Left kidney (tissue), 8 donors: Measurements from ENCODE around the gene EIF2S2. TPM values are rescaled to one million over a fixed set of nuclear protein-coding genes. Genes with fewer than 3 reads are reported as not detected.
"Not testable (repeated sequence)": the region's sequence is repeated elsewhere in the genome, so short reads cannot be mapped to it uniquely, and the experiment has no call there.

Source experiments
- DNase-seq: peaks from one replicate; pipeline ENCODE4 v3.0.0-alpha.2; 2013
- long read RNA-seq, 8 donors: transcript quantifications; one replicate each; lab custom pipeline, GENCODE V29; 2026
- polyA plus RNA-seq: library from polyadenylated mRNA; unstranded; fragments of 120-200 nt; gene quantifications from one replicate; pipeline ENCODE4 v1.2.1, GENCODE V29; 2013; ENCODE audit not compliant: insufficient read length

The EIF2S2 gene, protein sequence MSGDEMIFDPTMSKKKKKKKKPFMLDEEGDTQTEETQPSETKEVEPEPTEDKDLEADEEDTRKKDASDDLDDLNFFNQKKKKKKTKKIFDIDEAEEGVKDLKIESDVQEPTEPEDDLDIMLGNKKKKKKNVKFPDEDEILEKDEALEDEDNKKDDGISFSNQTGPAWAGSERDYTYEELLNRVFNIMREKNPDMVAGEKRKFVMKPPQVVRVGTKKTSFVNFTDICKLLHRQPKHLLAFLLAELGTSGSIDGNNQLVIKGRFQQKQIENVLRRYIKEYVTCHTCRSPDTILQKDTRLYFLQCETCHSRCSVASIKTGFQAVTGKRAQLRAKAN
- 50.6 TPM for polyA plus RNA-seq
- long read RNA-seq, donor 1, transcript EIF2S2-201 (9 exons, 2,656 nt) = major isoform, 30 of 147 reads
- long read RNA-seq, donor 1, partial matches to known transcripts = 117 of 147 reads
- long read RNA-seq, donor 1, other reads (novel, unspliced or antisense) = 0 of 147 reads
- long read RNA-seq, donor 2, transcript EIF2S2-201 (9 exons, 2,656 nt) = major isoform, 23 of 106 reads
- long read RNA-seq, donor 2, partial matches to known transcripts = 83 of 106 reads
- long read RNA-seq, donor 2, other reads (novel, unspliced or antisense) = 0 of 106 reads
- long read RNA-seq, donor 3, transcript EIF2S2-201 (9 exons, 2,656 nt) = major isoform, 25 of 117 reads
- long read RNA-seq, donor 3, partial matches to known transcripts = 92 of 117 reads
- long read RNA-seq, donor 3, other reads (novel, unspliced or antisense) = 0 of 117 reads
- long read RNA-seq, donor 4, partial matches to known transcripts = 5 of 9 reads
- long read RNA-seq, donor 4, other reads (novel, unspliced or antisense) = 0 of 9 reads
- long read RNA-seq, donor 5, transcript EIF2S2-201 (9 exons, 2,656 nt) = major isoform, 74 of 222 reads
- long read RNA-seq, donor 5, partial matches to known transcripts = 134 of 222 reads
- long read RNA-seq, donor 5, other reads (novel, unspliced or antisense) = 14 of 222 reads
- long read RNA-seq, donor 6, transcript EIF2S2-201 (9 exons, 2,656 nt) = major isoform, 32 of 135 reads
- long read RNA-seq, donor 6, partial matches to known transcripts = 103 of 135 reads
- long read RNA-seq, donor 6, other reads (novel, unspliced or antisense) = 0 of 135 reads
- long read RNA-seq, donor 7, transcript EIF2S2-201 (9 exons, 2,656 nt) = major isoform, 36 of 191 reads
- long read RNA-seq, donor 7, partial matches to known transcripts = 155 of 191 reads
- long read RNA-seq, donor 7, other reads (novel, unspliced or antisense) = 0 of 191 reads
- long read RNA-seq, donor 8, transcript EIF2S2-201 (9 exons, 2,656 nt) = major isoform, 11 of 28 reads
- long read RNA-seq, donor 8, partial matches to known transcripts = 17 of 28 reads
- long read RNA-seq, donor 8, other reads (novel, unspliced or antisense) = 0 of 28 reads

DNA sequence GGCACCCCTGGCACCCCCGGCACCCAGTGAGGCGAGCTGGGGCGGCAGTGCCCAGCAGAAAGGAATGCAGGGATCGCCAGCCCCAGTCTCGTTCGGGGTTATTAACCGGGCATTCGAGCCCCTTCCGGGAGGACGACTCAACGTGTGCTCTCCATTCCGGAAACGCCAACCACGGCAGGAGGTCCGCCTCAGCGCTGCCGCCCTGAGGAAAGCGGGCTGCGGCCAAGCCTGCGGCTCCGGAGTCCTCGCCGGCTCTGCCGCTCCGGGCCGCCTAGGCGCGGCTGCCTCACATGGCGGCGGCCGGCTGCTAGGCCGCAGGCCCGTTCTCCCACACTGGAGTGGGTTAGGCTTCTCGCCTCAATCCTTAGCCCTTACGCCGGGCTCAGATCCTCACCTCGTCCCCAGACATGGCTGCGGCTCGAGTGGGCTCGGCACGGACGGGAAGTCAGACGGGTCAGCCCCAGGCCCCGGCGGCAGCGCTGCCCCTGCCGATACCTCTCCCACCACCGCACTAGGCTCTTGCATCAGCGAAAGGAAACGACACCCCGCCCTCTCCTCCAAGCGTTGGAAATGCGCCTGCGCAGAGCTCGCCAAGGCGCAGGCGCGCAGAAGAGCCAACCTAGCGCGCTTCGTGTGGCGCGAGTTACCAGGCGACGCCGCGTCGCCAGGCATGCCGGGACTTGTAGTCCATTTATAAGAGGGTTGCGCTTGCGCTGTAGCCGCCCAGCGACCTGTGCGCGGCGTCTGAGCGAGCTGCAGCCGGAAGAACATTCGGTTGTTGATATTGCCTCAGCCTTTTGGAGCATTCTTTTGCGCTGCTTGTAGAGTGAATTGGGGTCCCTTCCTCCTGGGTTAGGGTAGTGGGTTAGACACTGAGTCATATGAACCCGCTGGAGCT is at the start of gene EIF2S2:
Gene EIF2S2, minus strand, starts transcription at position 542 of the 898 bp plus-strand sequence. Its CDS starts 133 bp downstream, at position 409.
- peak; percentile 98 for DNase-seq

DNA sequence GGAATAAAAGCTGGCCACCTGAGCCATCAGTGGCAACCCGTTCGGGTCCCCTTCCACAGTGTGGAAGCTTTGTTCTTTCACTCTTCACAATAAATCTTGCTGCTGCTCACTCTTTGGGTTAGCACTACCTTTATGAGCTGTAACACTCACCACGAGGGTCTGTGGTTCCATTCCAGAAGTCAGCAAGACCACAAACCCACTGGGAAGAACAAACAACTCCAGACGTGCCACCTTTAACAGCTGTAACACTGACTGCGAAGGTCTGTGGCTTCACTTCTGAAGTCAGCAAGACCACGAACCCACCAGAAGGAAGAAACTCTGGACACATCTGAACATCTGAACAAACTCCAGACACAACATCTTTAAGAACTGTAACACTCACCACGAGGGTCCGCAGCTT is 45.7 kb upstream of the EIF2S2 start:
- DNase-seq = not testable (repeated sequence)

DNA sequence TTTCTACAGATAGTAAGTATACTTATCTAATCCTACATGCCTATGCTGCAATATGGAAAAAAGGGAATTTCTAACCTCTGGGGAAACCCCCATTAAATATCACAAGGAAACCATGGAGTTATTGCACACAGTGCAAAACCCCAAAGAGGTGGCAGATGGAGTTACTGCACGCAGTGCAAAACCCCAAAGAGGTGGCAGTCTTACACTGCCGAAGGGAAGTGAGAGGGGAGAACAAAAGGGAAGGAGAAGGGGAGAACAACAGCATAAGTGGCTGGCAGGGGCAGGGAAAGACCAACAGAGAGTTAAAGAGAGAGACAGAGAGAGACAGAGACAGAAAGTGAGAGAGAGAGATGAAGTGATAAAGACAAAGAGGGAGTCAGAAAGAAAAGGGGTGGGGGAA is 43.8 kb upstream of the EIF2S2 start:
- no peak for DNase-seq

DNA sequence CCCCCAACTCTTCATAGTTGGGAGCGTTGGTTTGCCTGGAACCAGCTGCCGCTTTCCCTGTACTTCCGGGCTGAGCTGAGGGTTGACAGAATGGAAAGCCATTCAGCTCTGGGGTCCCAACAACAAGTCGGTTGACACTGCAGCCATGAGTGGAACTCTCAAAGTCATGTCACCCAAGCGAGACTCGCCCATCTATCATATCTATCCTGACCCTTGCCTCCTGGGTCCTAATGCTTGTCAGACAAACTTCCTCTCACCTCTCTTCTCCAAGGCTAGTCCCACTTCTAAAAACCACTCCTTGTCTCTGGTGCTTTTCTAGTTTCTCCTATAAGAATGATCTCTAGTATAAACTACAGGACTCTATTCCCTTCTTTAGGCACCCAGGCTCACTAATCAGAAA is 41.1 kb upstream of the EIF2S2 start:
- not testable (repeated sequence) for DNase-seq

DNA sequence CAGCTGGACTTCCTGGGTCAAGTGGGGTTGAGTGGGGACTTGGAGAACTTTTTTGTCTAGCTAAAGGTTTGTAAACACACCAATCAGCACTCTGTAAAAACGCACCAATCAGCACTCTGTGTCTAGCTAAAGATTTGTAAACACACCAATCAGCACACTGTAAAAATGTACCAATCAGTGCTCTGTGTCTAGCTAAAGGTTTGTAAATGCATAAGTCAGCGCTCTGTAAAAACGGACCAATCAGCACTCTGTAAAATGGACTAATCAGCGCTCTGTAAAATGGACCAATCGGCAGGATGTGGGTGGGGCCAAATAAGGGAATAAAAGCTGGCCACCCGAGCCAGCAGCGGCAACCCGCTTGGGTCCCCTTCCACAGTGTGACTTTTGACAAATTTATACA is 40.0 kb upstream of the EIF2S2 start:
- DNase-seq = not testable (repeated sequence)

DNA sequence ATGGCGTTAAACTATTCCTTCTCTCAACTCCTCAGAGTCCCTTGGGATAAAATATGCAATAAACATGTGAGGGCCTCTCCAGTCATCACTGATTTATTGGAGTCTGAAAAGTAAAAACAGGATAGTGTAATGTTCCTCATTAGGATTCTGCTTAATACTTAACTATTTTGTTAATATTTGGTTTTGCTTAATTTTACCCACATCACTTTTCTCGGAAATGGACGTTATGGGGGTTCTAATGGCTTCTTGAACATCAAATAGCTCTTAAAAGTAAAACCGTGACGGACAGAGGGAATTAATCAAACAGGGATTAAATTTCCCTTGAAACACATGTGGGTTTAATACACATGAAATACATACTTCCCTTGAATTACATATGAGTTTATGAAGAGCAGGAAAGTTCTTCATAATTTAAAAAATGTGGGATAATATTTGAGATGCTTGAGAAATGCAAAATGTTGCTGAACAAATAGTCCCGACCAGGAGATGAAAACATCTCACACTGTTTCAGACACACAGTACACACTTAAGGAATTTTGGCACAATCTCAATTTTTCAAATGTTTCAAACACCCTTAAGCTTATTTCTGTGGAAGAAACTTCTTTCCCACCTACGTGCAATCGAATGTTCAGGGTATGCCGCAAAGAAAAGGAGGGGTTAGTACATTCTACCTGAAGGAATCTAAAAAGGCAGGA is 38.4 kb upstream of the EIF2S2 start:
- DNase-seq = no peak

DNA sequence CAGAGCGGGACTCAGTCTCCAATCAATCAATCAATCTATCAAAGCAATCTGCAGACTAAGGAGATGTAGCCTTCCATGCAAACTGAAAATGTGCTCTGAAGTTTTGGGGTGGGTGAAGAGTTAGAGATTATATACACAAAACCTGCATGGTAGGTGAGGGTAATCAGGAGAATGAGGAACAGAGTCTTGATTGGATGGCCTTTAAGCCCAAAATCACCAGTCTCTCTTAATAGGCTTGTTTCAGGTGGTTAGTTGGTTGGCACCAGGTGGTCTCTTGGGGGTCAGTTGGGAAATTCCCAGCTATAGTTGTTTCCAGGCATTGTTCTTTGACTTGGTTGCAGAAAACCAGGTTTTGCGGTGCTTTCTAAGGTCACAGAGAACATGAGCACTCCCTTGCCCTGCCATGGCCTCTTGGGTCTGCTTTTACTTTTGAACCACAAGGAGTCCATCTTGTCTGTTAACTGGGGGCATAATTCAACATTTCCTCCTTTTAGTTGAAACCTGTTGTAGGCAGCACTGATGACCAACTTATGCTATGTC is 33.3 kb upstream of the EIF2S2 start:
- DNase-seq = no peak

DNA sequence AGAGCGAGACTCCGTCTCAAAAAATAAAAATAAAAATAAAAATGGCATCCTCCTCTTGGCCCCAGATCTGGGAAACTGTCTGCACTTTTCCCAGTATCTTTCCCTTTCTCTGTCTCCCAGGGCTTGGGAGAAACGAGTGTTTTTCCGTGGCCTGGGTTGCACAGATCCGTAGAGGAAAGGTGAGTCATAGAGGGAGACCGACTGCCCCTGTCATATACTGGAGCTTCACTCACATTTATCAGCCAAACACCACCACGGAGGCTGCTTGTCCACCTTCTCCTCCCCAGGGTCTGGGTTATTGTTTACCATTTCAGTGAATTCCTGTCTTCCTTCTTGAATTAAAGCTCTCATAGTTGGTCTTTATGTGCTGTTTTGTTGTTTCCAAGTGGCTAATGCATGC is 31.9 kb upstream of the EIF2S2 start:
- DNase-seq = no peak

DNA sequence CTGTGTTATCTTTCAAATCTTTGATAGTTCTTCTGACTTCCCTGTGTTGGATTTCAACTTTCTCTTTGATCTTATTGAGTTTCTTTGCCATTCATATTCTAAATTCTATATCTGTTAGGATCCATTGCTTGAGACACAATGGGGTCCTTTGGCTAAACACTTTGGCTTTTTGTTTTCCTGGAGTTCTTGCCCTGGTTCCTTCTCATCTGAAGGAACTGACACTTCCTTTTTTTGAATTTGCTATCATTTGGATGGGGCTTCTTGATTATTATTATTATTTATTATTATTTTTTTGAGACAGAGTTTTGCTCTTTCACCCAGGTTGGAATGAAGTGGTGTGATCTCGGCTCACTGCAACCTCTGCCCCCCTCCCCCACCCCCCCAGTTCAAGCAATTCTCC is 30.1 kb upstream of the EIF2S2 start:
- DNase-seq = no peak

DNA sequence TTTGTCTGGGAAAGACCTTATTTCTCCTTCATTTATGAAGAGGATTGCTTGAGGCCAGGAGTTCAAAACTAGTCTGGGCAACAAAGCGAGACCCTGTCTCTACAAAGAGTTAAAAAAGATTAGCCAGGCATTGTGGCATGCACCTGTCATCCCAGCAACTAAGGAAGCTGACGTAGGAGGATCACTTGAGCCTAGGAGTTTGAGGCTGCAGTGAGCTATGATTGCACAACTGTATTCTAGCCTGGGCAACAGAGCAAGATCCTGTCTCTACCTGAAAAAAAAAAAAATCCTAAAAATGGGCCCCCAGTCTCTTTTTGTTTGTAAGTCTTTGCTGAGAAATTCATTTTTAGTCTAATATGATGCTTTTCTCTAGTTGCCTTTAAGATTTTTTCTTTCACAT is 29.2 kb upstream of the EIF2S2 start:
- DNase-seq = no peak

DNA sequence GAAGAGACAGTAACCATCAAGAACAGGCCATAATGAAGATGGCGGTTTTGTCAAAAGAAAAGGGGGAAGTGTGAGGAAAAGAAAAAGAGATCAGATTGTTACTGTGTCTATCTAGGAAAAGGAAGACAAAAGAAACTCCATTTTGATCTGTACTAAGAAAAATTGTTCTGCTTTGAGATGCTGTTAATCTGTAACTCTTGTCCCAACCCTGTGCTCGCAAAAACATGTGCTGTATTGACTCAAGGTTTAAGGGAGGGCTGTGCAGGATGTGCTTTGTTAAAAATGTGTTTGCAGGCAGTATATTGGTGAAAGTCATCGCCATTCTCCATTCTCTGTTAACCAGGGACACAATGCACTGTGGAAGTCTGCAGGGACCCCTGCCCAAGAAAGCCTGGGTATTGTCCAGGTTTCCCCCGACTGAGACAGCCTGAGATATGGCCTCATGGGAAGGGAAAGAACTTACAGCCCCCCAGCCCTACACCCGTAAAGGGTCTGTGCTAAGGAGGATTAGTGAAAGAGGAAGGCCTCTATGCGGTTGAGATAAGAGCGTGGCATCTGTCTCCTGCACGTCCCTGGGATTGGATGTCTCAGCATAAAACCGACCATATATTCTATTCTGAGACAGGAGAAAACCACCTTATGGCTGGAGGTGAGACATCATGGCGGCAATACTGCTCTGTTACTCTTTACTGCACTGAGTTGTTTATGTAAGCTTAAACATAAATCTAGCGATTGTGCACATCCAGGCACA is 23.7 kb upstream of the EIF2S2 start:
- DNase-seq = not testable (repeated sequence)

DNA sequence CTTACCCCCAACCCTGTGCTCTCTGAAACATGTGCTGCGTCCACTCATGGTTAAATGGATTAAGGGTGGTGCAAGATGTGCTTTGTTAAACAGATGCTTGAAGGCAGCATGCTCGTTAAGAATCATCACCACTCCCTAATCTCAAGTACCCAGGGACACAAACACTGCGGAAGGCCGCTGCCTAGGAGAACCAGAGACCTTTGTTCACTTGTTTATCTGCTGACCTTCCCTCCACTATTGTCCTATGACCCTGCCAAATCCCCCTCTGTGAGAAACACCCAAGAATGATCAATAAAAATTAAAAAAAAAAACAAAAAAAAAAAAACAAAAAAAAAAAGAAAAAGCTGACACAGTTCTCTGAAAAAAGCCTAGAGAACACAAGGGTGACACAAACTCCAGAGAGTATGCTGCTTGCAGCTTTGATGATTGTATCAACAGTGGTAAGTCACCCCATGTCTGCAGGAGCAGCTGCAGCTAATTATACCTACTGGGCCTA is 21.4 kb upstream of the EIF2S2 start:
- DNase-seq = not testable (repeated sequence)

DNA sequence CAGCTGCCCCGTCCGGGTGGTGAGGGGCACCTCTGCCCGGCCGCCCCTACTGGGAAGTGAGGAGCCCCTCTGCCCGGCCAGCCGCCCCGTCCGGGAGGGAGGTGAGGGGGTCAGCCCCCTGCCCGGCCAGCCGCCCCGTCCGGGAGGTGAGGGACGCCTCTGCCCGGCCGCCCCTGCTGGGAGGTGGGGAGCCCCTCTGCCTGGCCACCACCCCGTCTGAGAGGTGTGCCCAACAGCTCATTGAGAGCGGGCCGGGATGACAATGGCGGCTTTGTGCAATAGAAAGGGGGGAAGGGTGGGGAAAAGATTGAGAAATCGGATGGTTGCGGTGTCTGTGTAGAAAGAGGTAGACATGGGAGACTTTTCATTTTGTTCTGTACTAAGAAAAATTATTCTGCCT is 20.9 kb upstream of the EIF2S2 start:
- not testable (repeated sequence) for DNase-seq

DNA sequence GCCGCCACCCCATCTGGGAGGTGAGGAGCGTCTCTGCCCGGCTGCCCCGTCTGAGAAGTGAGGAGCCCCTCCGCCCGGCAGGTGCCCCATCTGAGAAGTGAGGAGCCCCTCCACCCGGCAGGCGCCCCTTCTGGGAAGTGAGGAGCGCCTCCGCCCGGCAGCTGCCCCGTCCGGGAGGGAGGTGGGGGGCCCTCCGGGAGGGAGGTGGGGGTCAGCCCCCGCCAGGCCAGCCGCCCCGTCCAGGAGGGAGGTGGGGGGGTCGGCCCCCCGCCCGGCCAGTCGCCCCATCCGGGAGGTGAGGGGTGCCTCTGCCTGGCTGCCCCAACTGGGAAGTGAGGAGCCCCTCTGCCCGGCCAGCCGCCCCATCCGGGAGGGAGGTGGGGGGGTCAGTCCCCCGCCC is 20.4 kb upstream of the EIF2S2 start:
- not testable (repeated sequence) for DNase-seq

DNA sequence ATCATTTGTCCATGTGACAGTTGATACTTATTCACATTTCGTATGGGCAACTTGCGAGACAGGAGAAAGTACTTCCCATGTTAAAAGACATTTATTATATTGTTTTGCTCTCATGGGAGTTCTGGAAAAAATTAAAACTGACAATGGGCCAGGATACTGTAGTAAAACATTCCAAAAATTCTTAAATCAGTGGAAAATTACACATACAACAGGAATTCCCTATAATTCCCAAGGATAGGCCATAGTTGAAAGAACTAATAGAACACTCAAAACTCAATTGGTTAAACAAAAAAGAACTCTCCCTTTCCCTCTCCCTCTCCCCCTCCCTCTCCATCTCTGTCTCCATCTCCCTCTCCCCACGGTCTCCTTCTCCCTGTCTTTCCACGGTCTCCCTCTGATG is 19.4 kb upstream of the EIF2S2 start:
- DNase-seq = no peak

DNA sequence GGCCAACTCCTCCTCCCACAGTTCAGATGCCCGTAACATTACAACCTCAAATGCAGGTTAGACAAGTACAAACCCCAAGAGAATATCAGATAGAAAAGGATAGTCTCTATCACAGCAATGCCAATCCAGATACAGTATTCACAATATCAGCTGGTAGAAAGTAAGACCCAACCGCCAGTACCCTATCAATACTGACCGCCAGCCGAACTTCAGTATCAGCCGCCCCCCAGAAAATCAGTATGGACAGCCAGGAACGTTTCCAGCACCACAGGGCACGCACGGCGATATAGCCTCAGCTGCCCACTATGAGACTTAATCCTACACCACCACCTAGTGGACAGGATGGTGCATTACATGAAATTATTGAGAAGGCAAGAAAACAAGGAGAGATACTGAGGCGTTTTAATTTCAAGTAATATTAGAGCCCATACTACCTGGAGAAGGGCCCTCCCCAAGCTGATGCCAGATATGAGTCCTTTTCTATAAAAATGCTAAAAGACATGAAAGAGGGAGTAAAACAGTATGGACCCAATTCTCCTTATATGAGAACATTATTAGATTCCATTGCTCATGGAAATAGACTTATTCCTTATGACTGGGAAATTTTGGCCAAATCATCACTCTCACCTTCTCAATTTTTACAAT is 17.6 kb upstream of the EIF2S2 start:
- DNase-seq = peak; percentile 78

DNA sequence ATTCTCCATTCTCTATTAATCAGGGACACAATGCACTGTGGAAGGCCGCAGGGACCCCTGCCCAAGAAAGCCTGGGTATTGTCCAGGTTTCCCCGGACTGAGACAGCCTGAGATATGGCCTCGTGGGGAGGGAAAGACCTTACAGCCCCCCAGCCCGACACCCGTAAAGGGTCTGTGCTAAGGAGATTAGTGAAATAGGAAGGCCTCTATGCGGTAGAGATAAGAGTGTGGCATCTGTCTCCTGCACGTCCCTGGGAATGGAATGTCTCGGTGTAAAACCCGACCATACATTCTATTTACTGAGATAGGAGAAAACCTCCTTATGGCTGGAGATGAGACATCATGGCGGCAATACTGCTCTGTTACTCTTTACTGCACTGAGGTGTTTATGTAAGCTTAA is 15.7 kb upstream of the EIF2S2 start:
- no peak for DNase-seq
